ENCODE measurements around the gene IL1RAPL1.

The IL1RAPL1 gene

GRCh38 chrX:28884823-28885222 lies 297.6 kb downstream of the IL1RAPL1 start:
- no peak overlapping the region for H3K27ac ChIP-seq
- TF ChIP-seq CTCF (conservative IDR thresholded peaks at IDR 0.05) = no peak

- no peak overlapping the region for H3K27ac ChIP-seq
- TF ChIP-seq CTCF (conservative IDR thresholded peaks at IDR 0.05) = no peak
Measured at GRCh38 chrX:28888416-28888815, 301.2 kb downstream of the IL1RAPL1 start.

GRCh38 chrX:28889591-28890090 lies 302.4 kb downstream of the IL1RAPL1 start:
- no peak for TF ChIP-seq CTCF (conservative IDR thresholded peaks at IDR 0.05)
- peak overlapping the region; percentile 49 for H3K27ac ChIP-seq

GRCh38 chrX:28901637-28902036 lies 314.4 kb downstream of the IL1RAPL1 start:
- H3K27ac ChIP-seq = no peak overlapping the region
- no peak for TF ChIP-seq CTCF (conservative IDR thresholded peaks at IDR 0.05)

- no peak overlapping the region for H3K27ac ChIP-seq
- TF ChIP-seq CTCF (conservative IDR thresholded peaks at IDR 0.05) = no peak
Measured at GRCh38 chrX:28910487-28910886, 323.2 kb downstream of the IL1RAPL1 start.

GRCh38 chrX:28920153-28920943 lies 333.1 kb downstream of the IL1RAPL1 start:
- no peak overlapping the region for H3K27ac ChIP-seq
- no peak for TF ChIP-seq CTCF (conservative IDR thresholded peaks at IDR 0.05)

GRCh38 chrX:28922106-28922505 lies 334.9 kb downstream of the IL1RAPL1 start:
- TF ChIP-seq CTCF (conservative IDR thresholded peaks at IDR 0.05) = no peak

More at GRCh38 chrX:28922106-28922505, 334.9 kb downstream of the IL1RAPL1 start:
- H3K27ac ChIP-seq = no peak overlapping the region

All from VCaP (cell line).